Prostate gland (tissue), 2 donors: ENCODE results near the gene ENTPD5. TPM values are rescaled to one million over a fixed set of nuclear protein-coding genes. Genes with fewer than 3 reads are reported as not detected.

Experiments
- DNase-seq: peaks from one replicate; pipeline ENCODE4 v3.0.0-alpha.2; 2019; ENCODE audit warnings: low spot score
- H3K27ac ChIP-seq, 2 donors: fragments of 200-600 bp; sonication (generic); 2 replicates each; pipeline ENCODE4 v1.5.1; 2017 to 2019
- H3K27me3 ChIP-seq: fragments of 200-600 bp; sonication (generic); replicated peaks from 2 replicates; pipeline ENCODE4 v1.5.1; 2019; ENCODE audit not compliant: insufficient read depth
- H3K36me3 ChIP-seq, 2 donors: fragments of 200-600 bp; sonication (generic); 1 replicate in 1 of 2; 2 replicates in 1 of 2; pipeline versions ENCODE4 v1.5.1 to v1.8.1; 2017 to 2019
- H3K4me1 ChIP-seq: fragments of 200-600 bp; sonication (generic); replicated peaks from 2 replicates; pipeline ENCODE4 v1.5.1; 2019
- H3K4me3 ChIP-seq, 2 donors: fragments of 200-600 bp; sonication (generic); 2 replicates each; pipeline ENCODE4 v1.5.1; 2017 to 2019
- H3K9me3 ChIP-seq: fragments of 200-600 bp; sonication (generic); 2 replicates; pipeline ENCODE4 v1.5.1; 2017
- POLR2A ChIP-seq: fragments of 450-650 bp; IDR thresholded peaks from one replicate; pipeline ENCODE4 v1.6.1; 2016; ENCODE audit warnings: antibody characterized with exemption, mild to moderate bottlenecking
- POLR2AphosphoS5 ChIP-seq: sonication (generic); formaldehyde crosslinking; IDR thresholded peaks from one replicate; pipeline ENCODE4 v1.6.1; 2017; ENCODE audit warnings: antibody characterized with exemption
- WGBS: methylation state at CpG from one replicate; pipeline ENCODE4 v1.1.5; 2018; 5-methylcytosine and 5-hydroxymethylcytosine counted together
- intact Hi-C: fragments of 100-400 bp; cut with DNase I; formaldehyde crosslinking; loops from one replicate; pipeline ENCODE4 v1.14.2; 2022
- total RNA-seq, 2 donors: library from RNA; depleted of rRNA; stranded (reverse); fragments of >200 nt; gene quantifications; one replicate each; pipeline ENCODE4 v1.1.0, GENCODE V29; 2016
- TF ChIP-seq, protein P1 (sequence below), 4 experiments: fragments of 200-600 bp in 2 of 4; fragments of 450-650 bp in 2 of 4; sonication (generic) in 2 of 4; IDR thresholded peaks; 1 replicate in 3 of 4; 2 replicates in 1 of 4; pipeline ENCODE4 v1.5.1; 2016 to 2019; ENCODE audit warnings: antibody characterized with exemption in 4 of 4, mild to moderate bottlenecking in 2 of 4, moderate library complexity in 2 of 4

ENTPD5 gene
- total RNA-seq, 2 donors from 2014 or later: 33.4 to 63.6 TPM

DNA sequence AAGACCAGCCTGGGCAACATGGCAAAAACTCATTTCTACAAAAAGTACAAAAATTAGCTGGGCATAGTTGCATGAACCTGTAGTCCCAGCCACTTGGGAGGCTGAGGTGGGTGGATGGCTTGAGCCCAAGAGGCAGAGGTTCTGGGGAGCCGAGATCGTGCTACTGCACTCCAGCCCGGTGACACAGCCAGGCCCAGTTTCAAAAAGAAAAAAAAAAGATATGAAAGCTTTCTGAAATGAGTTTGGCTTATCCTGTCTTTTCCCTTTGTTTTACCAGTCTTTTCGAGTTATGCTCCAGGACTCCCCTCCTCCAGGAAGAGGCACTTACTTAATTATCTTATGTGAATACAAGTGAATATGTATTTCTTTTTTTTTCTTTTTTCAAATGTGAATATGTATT lies 3.3 kb upstream of the ENTPD5 start:
- Histone ChIP-seq H3K4me1 (no peaks in the 10 kb centered on the region), H3K9me3 (no peaks in the 10 kb centered on the region), H3K27ac (no peak overlapping the region), H3K4me3 (no peak overlapping the region), H3K27me3 (no peaks in the 10 kb centered on the region), H3K36me3 (no peaks in the 10 kb centered on the region)
- no peak for DNase-seq
- TF ChIP-seq POLR2AphosphoS5: no peak
- no peak for TF ChIP-seq POLR2A
- TF ChIP-seq, protein P1, sequence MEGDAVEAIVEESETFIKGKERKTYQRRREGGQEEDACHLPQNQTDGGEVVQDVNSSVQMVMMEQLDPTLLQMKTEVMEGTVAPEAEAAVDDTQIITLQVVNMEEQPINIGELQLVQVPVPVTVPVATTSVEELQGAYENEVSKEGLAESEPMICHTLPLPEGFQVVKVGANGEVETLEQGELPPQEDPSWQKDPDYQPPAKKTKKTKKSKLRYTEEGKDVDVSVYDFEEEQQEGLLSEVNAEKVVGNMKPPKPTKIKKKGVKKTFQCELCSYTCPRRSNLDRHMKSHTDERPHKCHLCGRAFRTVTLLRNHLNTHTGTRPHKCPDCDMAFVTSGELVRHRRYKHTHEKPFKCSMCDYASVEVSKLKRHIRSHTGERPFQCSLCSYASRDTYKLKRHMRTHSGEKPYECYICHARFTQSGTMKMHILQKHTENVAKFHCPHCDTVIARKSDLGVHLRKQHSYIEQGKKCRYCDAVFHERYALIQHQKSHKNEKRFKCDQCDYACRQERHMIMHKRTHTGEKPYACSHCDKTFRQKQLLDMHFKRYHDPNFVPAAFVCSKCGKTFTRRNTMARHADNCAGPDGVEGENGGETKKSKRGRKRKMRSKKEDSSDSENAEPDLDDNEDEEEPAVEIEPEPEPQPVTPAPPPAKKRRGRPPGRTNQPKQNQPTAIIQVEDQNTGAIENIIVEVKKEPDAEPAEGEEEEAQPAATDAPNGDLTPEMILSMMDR (IDR thresholded peaks at IDR 0.05): no peak
- intact Hi-C loops: no loop called here
- 87% methylated on average over 4 of the region's 4 CpGs for WGBS

DNA sequence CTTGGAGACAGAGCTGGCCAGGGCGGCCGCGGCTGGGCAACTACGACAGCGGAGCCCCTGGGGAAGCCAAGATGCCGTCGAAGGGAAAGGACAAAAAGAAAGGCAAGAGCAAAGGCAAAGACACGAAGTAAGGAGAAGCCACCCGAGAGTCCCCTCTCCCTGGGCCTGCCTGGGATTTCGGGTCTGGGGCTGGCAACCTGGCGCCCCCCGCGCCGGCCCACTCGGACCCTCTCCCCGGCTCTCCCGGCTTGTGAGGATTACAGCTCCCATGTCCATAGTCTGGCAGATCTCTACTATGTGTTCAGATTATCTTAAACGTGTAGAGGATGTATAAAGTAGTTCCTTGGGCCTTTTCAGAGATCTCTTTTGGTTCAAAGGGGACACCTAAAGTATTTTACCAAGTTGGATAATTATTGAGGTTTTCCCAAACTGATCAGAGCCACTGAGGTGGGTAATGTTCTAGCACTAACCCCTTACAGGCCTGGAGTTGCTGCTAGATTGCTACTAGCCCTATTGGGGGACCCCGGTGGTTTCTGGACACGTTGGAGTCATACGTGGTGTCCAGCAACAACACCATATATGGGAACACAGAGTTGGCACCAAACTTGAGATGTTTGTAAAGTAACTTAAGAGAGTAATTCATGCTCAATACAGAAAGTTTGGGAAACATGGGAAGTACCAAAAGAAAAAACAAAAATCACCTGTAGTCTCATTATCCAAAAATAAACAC lies 485 bp upstream of the ENTPD5 start:
- H3K4me1 ChIP-seq: no peaks in the 10 kb centered on the region
- intact Hi-C loops: no loop called here
- TF ChIP-seq POLR2AphosphoS5 (peak; percentile 39), POLR2A (no peak)
- H3K27ac ChIP-seq: peak overlapping the region; percentile 94 to 97
- peak overlapping the region; percentile 64 to 67 for H3K4me3 ChIP-seq
- no peaks in the 10 kb centered on the region for H3K36me3 ChIP-seq
- H3K27me3 ChIP-seq: no peaks in the 10 kb centered on the region
- no peak for DNase-seq
- H3K9me3 ChIP-seq: no peaks in the 10 kb centered on the region
- 3% methylated on average over 21 of the region's 21 CpGs for WGBS

DNA sequence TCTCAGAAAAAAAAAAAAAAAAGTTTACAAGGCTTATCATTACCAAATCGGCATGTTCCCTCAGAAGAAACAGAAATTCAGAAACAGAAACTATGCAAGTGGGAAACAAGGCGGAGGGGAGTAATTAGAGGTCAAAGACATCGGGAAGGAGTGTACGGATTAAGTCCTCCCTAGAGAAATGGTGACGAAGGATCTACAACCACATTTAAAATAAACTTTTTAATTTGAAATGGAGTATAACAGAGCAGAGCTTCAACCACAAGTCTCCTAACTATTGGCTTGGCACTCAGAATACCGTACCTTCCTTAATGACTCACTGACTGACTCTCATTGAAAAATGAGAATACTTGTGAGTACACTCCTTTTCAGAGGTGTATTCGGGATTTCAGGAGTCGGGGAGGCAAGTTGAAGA lies 908 bp downstream of the ENTPD5 start:
- intact Hi-C loops: no loop called here
- 1% methylated on average over 8 of the region's 8 CpGs for WGBS
- no peak for DNase-seq

DNA sequence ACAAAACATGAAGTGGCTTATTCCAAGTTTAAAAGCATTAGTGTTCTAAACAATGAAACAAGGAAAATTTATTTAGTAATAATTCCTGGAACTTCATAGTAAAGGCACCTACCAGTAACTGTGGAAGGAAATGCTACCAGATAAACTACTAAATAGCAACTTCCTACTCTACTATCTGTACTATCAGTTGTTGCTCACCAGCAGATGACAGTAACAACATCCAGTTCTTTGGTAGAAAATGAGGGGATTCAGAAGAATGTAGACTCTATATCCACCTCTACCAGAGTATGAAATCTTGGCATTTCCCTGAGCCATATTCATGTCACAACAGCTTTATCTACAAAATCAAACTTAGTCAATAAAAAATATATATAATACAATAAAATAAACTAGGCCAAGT lies 3.1 kb downstream of the ENTPD5 start:
- no peak for DNase-seq
- no peaks in the 10 kb centered on the region for H3K36me3 ChIP-seq
- H3K4me3 ChIP-seq: no peak overlapping the region
- intact Hi-C loops: no loop called here
- H3K9me3 ChIP-seq: no peaks in the 10 kb centered on the region
- H3K27me3 ChIP-seq: no peaks in the 10 kb centered on the region
- TF ChIP-seq, protein P1 (IDR thresholded peaks at IDR 0.05): no peak
- TF ChIP-seq POLR2A: no peak
- TF ChIP-seq POLR2AphosphoS5: no peak
- no peaks in the 10 kb centered on the region for H3K4me1 ChIP-seq
- peak overlapping the region in 1 of 2 donors; percentile 25 for H3K27ac ChIP-seq

More for the DNA sequence above, 908 bp downstream of the ENTPD5 start:
- H3K36me3 ChIP-seq: no peaks in the 10 kb centered on the region
- H3K4me3 ChIP-seq: peak overlapping the region; percentile 64 to 67
- no peaks in the 10 kb centered on the region for H3K4me1 ChIP-seq
- no peaks in the 10 kb centered on the region for H3K9me3 ChIP-seq
- TF ChIP-seq POLR2A (no peak), POLR2AphosphoS5 (peak; percentile 23)
- TF ChIP-seq, protein P1 (IDR thresholded peaks at IDR 0.05): no peak
- no peaks in the 10 kb centered on the region for H3K27me3 ChIP-seq
- H3K27ac ChIP-seq: peak overlapping the region; percentile 94 to 97

DNA sequence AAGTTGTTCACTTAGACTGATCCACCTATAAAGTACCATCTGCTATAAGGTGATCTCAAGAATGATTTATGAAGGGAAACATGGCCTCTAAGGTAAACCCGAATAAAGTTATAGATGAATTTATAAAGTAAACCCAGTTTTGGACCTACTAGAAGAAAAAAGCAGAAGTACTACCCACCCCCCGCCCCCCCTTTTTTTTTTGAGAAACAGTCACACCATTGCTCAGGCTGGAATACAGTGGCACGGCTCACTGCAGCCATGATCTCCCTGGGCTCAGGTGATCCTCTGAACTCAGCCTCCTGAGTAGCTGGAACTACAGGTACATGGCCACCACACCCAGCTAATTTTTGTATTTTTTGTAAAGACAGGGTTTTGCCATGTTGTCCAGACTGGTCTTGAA lies 3.9 kb downstream of the ENTPD5 start:
- H3K4me3 ChIP-seq: no peak overlapping the region
- no peak overlapping the region for H3K27ac ChIP-seq
- intact Hi-C loops: no loop called here
- TF ChIP-seq POLR2AphosphoS5 (no peak), POLR2A (no peak)
- TF ChIP-seq, protein P1 (IDR thresholded peaks at IDR 0.05): no peak
- no peaks in the 10 kb centered on the region for H3K4me1 ChIP-seq
- H3K27me3 ChIP-seq: no peaks in the 10 kb centered on the region
- H3K9me3 ChIP-seq: no peaks in the 10 kb centered on the region
- DNase-seq: no peak
- no peaks in the 10 kb centered on the region for H3K36me3 ChIP-seq
- 66% methylated on average over 3 of the region's 3 CpGs for WGBS
